ENCODE data around the gene IL36A.

GRCh38 chr2:113012436-113013335 is 7.4 kb downstream of the IL36A start:
- TF ChIP-seq BHLHE40 (IDR thresholded peaks at IDR 0.05; ENCODE audit: borderline replicate concordance) (no peak), FOXA1 (IDR thresholded peaks at IDR 0.05) (no peak), ZNF384 (IDR thresholded peaks at IDR 0.05) (no peak), TARDBP (IDR thresholded peaks at IDR 0.05) (no peak), CTBP1 (IDR thresholded peaks at IDR 0.05; ENCODE audit: borderline replicate concordance) (no peak), NFRKB (IDR thresholded peaks at IDR 0.05) (no peak), L3MBTL2 (conservative IDR thresholded peaks at IDR 0.05) (no peak), FOXM1 (IDR thresholded peaks at IDR 0.05; ENCODE audit: borderline replicate concordance) (no peak), SP1 (IDR thresholded peaks at IDR 0.05) (no peak), FOXK2 (IDR thresholded peaks at IDR 0.05) (no peak)
